GM18507 (cell line): ENCODE results near the gene MARCKSL1.
"Not testable (repeated sequence)": the region's sequence is repeated elsewhere in the genome, so short reads cannot be mapped to it uniquely, and the experiment has no call there.

ENCODE experiments used
- DNase-seq: peaks from one replicate; pipeline ENCODE4 v3.0.0; 2011; ENCODE audit warnings: low read depth; ENCODE audit not compliant: insufficient read length; ENCODE audit errors: extremely low spot score
- FAIRE-seq: peaks from 2 replicates; lab custom pipeline; 2011; peaks lifted over from hg19 to GRCh38; lab: Jason Lieb, UNC

Gene MARCKSL1, protein sequence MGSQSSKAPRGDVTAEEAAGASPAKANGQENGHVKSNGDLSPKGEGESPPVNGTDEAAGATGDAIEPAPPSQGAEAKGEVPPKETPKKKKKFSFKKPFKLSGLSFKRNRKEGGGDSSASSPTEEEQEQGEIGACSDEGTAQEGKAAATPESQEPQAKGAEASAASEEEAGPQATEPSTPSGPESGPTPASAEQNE

DNA sequence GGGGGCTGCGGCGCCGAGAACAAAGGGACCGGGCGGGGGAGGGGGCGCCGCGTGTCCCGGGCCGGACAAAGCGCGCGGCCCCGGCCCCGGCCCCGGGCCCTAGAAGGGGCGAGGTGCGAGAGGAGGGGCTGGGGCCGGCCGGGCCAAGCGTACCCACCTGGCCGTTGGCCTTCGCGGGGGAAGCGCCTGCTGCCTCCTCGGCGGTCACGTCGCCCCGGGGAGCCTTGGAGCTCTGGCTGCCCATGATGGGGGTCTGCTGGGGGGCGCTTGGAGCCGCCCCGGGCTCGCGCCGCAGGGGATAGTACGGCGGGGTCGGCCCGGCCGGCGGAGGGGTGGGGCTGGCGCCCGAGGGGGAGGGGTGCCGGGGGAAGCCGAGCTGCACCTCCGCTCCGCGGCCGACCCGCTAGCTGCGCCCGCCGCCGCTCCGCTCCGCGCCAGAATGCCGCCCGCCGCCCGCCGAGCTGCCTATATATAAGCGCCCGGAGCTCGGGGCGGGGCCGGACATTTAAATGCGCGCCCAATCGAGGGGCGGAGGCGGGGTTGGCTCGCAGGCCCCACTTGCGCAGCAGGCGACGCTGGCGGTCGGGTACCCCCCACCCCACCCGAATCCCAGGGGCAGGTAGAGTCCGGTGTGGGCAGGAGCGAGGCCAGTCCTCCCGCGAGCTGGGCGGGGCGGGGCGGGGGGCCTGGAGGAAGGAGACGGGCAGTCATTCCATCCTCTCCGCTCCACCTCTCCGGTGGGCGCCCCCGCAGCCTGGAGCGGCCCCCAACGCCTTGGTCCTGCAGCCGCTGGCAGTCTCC lies at the start of gene MARCKSL1:
Gene MARCKSL1, minus strand, starts transcription at position 444 of the 801 bp plus-strand sequence. Its CDS starts 200 bp downstream, at position 244.
- FAIRE-seq (no peak), DNase-seq (peak; percentile 68)

GRCh38 chr1:32380057-32380456 lies 44.0 kb upstream of the MARCKSL1 start:
- FAIRE-seq (no peak), DNase-seq (no peak)

GRCh38 chr1:32377541-32378220 lies 41.6 kb upstream of the MARCKSL1 start:
- DNase-seq (no peak), FAIRE-seq (no peak)

DNA sequence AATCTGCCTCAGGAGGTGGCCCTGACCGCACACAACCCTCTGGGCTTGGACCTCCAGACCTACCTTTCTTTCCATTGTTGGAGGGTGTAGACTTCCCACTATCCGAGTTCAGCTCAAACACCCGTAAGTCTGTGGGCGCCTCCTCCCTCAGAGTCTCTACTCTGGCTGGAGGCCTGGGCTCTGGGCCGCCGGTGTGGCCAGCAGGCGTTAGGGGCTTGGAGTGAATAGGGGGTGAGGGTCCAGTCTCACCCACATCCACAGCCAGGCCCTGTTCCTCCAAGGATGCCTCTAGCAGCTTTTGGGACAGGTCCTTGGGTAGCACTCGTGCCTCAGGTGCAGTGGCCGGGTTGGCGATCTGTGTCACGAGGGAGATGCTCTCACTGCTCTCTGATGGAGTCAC lies 40.2 kb upstream of the MARCKSL1 start:
- FAIRE-seq (no peak), DNase-seq (no peak)

- DNase-seq (no peak), FAIRE-seq (no peak)
Observed at GRCh38 chr1:32373996-32374592, 38.1 kb upstream of the MARCKSL1 start.

- peak; percentile 56 for FAIRE-seq
- no peak for DNase-seq
Observed at GRCh38 chr1:32372149-32372756, 36.2 kb upstream of the MARCKSL1 start.

- FAIRE-seq (no peak), DNase-seq (no peak)
Observed at GRCh38 chr1:32367912-32368635, 32.0 kb upstream of the MARCKSL1 start.

GRCh38 chr1:32365445-32365844 lies 29.4 kb upstream of the MARCKSL1 start:
- FAIRE-seq (no peak), DNase-seq (no peak)

DNA sequence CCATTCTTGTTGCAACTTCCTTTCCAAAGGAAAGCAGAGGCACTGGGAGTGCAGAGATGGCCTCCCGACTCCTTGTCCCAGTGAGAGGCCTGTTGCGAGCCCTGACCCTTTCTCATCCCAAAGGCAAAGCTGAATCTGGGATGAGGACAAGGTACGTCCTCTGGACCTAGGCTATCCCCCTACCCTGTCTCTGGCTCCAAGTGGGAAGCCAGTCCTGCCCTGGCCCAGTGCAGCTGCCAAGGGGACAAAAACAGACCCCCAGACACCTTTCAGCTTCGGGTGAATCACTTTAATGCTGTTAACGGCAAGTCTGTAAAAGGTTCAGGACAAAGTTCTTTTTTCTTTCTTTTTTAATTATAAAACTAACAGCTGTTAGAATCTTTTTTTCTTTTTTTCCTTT lies 28.8 kb upstream of the MARCKSL1 start:
- no peak for FAIRE-seq
- DNase-seq: no peak

DNA sequence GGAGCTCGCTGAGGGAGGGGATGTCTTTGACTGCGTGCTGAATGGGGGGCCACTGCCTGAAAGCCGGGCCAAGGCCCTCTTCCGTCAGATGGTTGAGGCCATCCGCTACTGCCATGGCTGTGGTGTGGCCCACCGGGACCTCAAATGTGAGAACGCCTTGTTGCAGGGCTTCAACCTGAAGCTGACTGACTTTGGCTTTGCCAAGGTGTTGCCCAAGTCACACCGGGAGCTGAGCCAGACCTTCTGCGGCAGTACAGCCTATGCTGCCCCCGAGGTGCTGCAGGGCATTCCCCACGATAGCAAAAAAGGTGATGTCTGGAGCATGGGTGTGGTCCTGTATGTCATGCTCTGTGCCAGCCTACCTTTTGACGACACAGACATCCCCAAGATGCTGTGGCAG lies 27.7 kb upstream of the MARCKSL1 start:
- FAIRE-seq (no peak), DNase-seq (no peak)

- no peak for DNase-seq
- no peak for FAIRE-seq
Observed at GRCh38 chr1:32362474-32363313, 26.7 kb upstream of the MARCKSL1 start, which contains the start of the genes FAM229A and TSSK3. Gene FAM229A (minus strand): TSS chr1:32362485. CDS start chr1:32362091, 394 bp downstream. Gene TSSK3 (plus strand): TSS chr1:32362539. CDS start chr1:32362702, 163 bp downstream.

- no peak for FAIRE-seq
- no peak for DNase-seq
Observed at GRCh38 chr1:32361674-32362473, 25.8 kb upstream of the MARCKSL1 start.

DNA sequence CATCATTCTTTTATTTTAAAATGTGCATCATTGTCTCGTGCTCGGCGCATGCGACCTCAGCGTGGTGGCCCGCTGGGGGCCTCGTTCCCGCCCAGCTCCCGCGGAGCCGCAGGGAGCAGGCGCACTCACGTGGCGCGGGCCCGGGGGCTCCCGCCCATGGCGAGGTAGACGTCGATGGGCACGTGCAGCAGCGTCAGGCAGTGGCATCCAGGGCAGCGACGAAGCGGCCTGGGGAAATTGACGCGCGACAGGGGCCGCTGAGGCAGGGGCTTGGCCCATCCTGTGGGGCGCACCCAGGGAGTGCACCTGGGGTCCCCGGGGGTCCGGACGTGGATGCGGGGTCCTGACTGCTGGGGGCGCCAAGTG lies 25.3 kb upstream of the MARCKSL1 start:
- no peak for FAIRE-seq
- DNase-seq: no peak

GRCh38 chr1:32358435-32358834 lies 22.4 kb upstream of the MARCKSL1 start:
- FAIRE-seq: no peak
- no peak for DNase-seq

- FAIRE-seq (no peak), DNase-seq (no peak)
Observed at GRCh38 chr1:32357614-32358013, 21.6 kb upstream of the MARCKSL1 start.

DNA sequence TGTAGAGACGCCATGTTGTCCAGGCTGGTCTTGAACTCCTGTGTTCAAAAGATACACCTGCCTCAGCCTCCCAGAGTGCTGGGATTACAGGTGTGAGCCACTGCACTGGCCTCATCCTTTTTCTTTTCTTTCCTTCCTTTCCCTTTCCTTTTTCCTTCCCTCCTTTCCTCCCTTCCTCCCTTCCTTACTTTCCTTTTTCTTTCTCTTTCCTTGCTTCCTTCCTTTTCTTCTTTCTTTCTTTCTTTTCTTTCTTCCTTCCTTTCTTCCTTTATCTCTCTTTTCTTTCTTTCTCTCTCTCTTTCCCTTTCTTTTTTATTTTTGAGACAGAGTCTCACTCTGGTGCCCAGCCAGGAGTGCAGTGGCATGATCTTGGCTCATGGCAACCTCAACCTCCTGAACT lies 20.4 kb upstream of the MARCKSL1 start:
- no peak for DNase-seq
- no peak for FAIRE-seq

- DNase-seq, FAIRE-seq: not testable (repeated sequence)
Observed at GRCh38 chr1:32355778-32356177, 19.7 kb upstream of the MARCKSL1 start.
